Activated T-helper 1 cell treated with anti-CD3 and anti-CD28 coated beads, Interleukin-2, amount 50 U/mL, for 16 hours (primary cell): ENCODE data around the gene TIGD3.

Experiments used
- DNase-seq, 2 donors: peaks; one replicate each; pipeline ENCODE4 v3.0.0-alpha.2; 2020; ENCODE audit warnings: low read depth in 1 of 2, low spot score in 1 of 2

The TIGD3 gene

GRCh38 chr11:65354265-65355012 is at the start of gene TIGD3:
Gene TIGD3 (plus strand): TSS chr11:65354751. CDS start chr11:65355809, 1,058 bp downstream.
- peak; percentile 92 to 93 for DNase-seq

GRCh38 chr11:65305501-65306268 is 48.9 kb upstream of the TIGD3 start:
- DNase-seq: no peak

GRCh38 chr11:65307298-65308229 is 47.0 kb upstream of the TIGD3 start:
- DNase-seq: no peak

GRCh38 chr11:65308281-65308891 is 46.2 kb upstream of the TIGD3 start:
- DNase-seq: no peak

- no peak for DNase-seq
Observed at GRCh38 chr11:65309006-65309405, 45.5 kb upstream of the TIGD3 start.

- DNase-seq: no peak
Observed at GRCh38 chr11:65310215-65310614, 44.3 kb upstream of the TIGD3 start.

- DNase-seq: no peak
Observed at GRCh38 chr11:65310736-65311135, 43.8 kb upstream of the TIGD3 start.

GRCh38 chr11:65311170-65311678 is 43.3 kb upstream of the TIGD3 start:
- DNase-seq: no peak

- peak; percentile 59 to 64 for DNase-seq
Observed at GRCh38 chr11:65314501-65315203, 39.9 kb upstream of the TIGD3 start, which contains the start of gene CDC42EP2. Gene CDC42EP2 (plus strand): TSS chr11:65314866. CDS start chr11:65320899, 6,033 bp downstream.

- peak; percentile 67 to 72 for DNase-seq
Observed at GRCh38 chr11:65315204-65315865, 39.2 kb upstream of the TIGD3 start.

GRCh38 chr11:65315866-65316226 is 38.7 kb upstream of the TIGD3 start:
- no peak for DNase-seq

- no peak for DNase-seq
Observed at GRCh38 chr11:65316227-65317024, 38.1 kb upstream of the TIGD3 start.

- DNase-seq: no peak
Observed at GRCh38 chr11:65317025-65317786, 37.3 kb upstream of the TIGD3 start.

GRCh38 chr11:65320386-65321075 is 34.0 kb upstream of the TIGD3 start:
- DNase-seq: no peak

GRCh38 chr11:65321076-65321475 is 33.5 kb upstream of the TIGD3 start:
- no peak for DNase-seq

GRCh38 chr11:65321828-65322485 is 32.6 kb upstream of the TIGD3 start:
- DNase-seq: no peak

- no peak for DNase-seq
Observed at GRCh38 chr11:65323813-65324212, 30.7 kb upstream of the TIGD3 start.
